Nephron (organoid): ENCODE data around the gene ITFG1.
"Not testable (repeated sequence)": the region's sequence is repeated elsewhere in the genome, so short reads cannot be mapped to it uniquely, and the experiment has no call there.

Experiments used
- H3K27ac Mint-ChIP-seq, 3 experiments: 2 replicates each; pipeline ENCODE4 v1.8.0; 2020; ENCODE audit warnings: mixed read lengths in 3 of 3, mild to moderate bottlenecking in 2 of 3, moderate library complexity in 1 of 3
- H3K27me3 Mint-ChIP-seq: 2 replicates; pipeline ENCODE4 v1.8.0; 2021; ENCODE audit warnings: low read depth, mild to moderate bottlenecking, moderate library complexity, mixed read lengths
- H3K36me3 Mint-ChIP-seq: 2 replicates; pipeline ENCODE4 v1.8.0; 2020; ENCODE audit warnings: low read depth, mixed read lengths
- H3K4me1 Mint-ChIP-seq: 2 replicates; pipeline ENCODE4 v1.8.0; 2020; ENCODE audit warnings: mixed read lengths
- H3K4me3 Mint-ChIP-seq, 3 experiments: 2 replicates each; pipeline ENCODE4 v1.8.0; 2020; ENCODE audit warnings: mild to moderate bottlenecking in 3 of 3, mixed read lengths in 3 of 3, moderate library complexity in 2 of 3
- H3K9me3 Mint-ChIP-seq: 2 replicates; pipeline ENCODE4 v1.8.0; 2020; ENCODE audit warnings: mixed read lengths
- CTCF ChIP-seq, 3 experiments: fragments of 200-600 bp; sonication (generic); IDR thresholded peaks; one replicate each; pipeline ENCODE4 v1.5.0; 2021; ENCODE audit warnings: antibody characterized with exemption in 3 of 3; ENCODE audit not compliant: unreplicated experiment in 3 of 3

The ITFG1 gene

GRCh38 chr16:47358816-47359215 lies 102.0 kb downstream of the ITFG1 start:
- H3K27ac Mint-ChIP-seq: no peak overlapping the region
- H3K27me3 Mint-ChIP-seq: no peaks in the 10 kb centered on the region
- no peaks in the 10 kb centered on the region for H3K4me1 Mint-ChIP-seq
- peaks cover 22% of the 10 kb centered on the region for H3K36me3 Mint-ChIP-seq
- H3K9me3 Mint-ChIP-seq: peaks cover 13% of the 10 kb centered on the region
- no peak for TF ChIP-seq CTCF (IDR thresholded peaks at IDR 0.05; ENCODE audit: unreplicated experiment in 3 of 3)
- H3K4me3 Mint-ChIP-seq: no peak overlapping the region

GRCh38 chr16:47349029-47349428 lies 111.8 kb downstream of the ITFG1 start:
- H3K4me3 Mint-ChIP-seq, H3K27ac Mint-ChIP-seq, H3K4me1 Mint-ChIP-seq, H3K27me3 Mint-ChIP-seq: not testable (repeated sequence)
- peaks cover 84% of the 10 kb centered on the region for H3K36me3 Mint-ChIP-seq
- H3K9me3 Mint-ChIP-seq: peaks cover 74% of the 10 kb centered on the region

GRCh38 chr16:47347021-47347696 lies 113.7 kb downstream of the ITFG1 start:
- H3K9me3 Mint-ChIP-seq: peaks cover 62% of the 10 kb centered on the region
- not testable (repeated sequence) for H3K4me1 Mint-ChIP-seq, H3K4me3 Mint-ChIP-seq, H3K27ac Mint-ChIP-seq, H3K27me3 Mint-ChIP-seq
- H3K36me3 Mint-ChIP-seq: peaks cover 72% of the 10 kb centered on the region

- Mint-ChIP-seq H3K27ac (no peak overlapping the region), H3K9me3 (peaks cover 44% of the 10 kb centered on the region), H3K36me3 (peaks cover 51% of the 10 kb centered on the region), H3K4me3 (no peak overlapping the region), H3K27me3 (peaks cover 3% of the 10 kb centered on the region), H3K4me1 (no peaks in the 10 kb centered on the region)
- no peak for TF ChIP-seq CTCF (IDR thresholded peaks at IDR 0.05; ENCODE audit: unreplicated experiment in 3 of 3)
These were observed 118.8 kb downstream of the ITFG1 start for GRCh38 chr16:47342055-47342454.

GRCh38 chr16:47330562-47330961 lies 130.3 kb downstream of the ITFG1 start:
- H3K36me3 Mint-ChIP-seq: peaks cover 14% of the 10 kb centered on the region

GRCh38 chr16:47324309-47324708 lies 136.6 kb downstream of the ITFG1 start:
- not testable (repeated sequence) for H3K27ac Mint-ChIP-seq, H3K4me3 Mint-ChIP-seq, H3K4me1 Mint-ChIP-seq, H3K27me3 Mint-ChIP-seq
- Mint-ChIP-seq H3K9me3 (peaks cover 26% of the 10 kb centered on the region), H3K36me3 (peaks cover 19% of the 10 kb centered on the region)

More at GRCh38 chr16:47330562-47330961, 130.3 kb downstream of the ITFG1 start:
- peaks cover 14% of the 10 kb centered on the region for H3K9me3 Mint-ChIP-seq
- H3K27ac Mint-ChIP-seq, H3K27me3 Mint-ChIP-seq, H3K4me3 Mint-ChIP-seq, H3K4me1 Mint-ChIP-seq: not testable (repeated sequence)

GRCh38 chr16:47323241-47323640 lies 137.6 kb downstream of the ITFG1 start:
- Mint-ChIP-seq H3K4me1 (peaks cover 4% of the 10 kb centered on the region), H3K36me3 (peaks cover 19% of the 10 kb centered on the region), H3K4me3 (no peak overlapping the region), H3K9me3 (peaks cover 26% of the 10 kb centered on the region), H3K27ac (no peak overlapping the region), H3K27me3 (no peaks in the 10 kb centered on the region)
- no peak for TF ChIP-seq CTCF (IDR thresholded peaks at IDR 0.05; ENCODE audit: unreplicated experiment in 3 of 3)

- H3K27ac Mint-ChIP-seq: no peak overlapping the region
These were observed 140.1 kb downstream of the ITFG1 start for GRCh38 chr16:47320546-47321310.

More at GRCh38 chr16:47320546-47321310, 140.1 kb downstream of the ITFG1 start:
- peaks cover 13% of the 10 kb centered on the region for H3K36me3 Mint-ChIP-seq
- H3K4me3 Mint-ChIP-seq: no peak overlapping the region
- no peak for TF ChIP-seq CTCF (IDR thresholded peaks at IDR 0.05; ENCODE audit: unreplicated experiment in 3 of 3)
- peaks cover 14% of the 10 kb centered on the region for H3K9me3 Mint-ChIP-seq
- peaks cover 20% of the 10 kb centered on the region for H3K4me1 Mint-ChIP-seq
- no peaks in the 10 kb centered on the region for H3K27me3 Mint-ChIP-seq
